ELR (cell line): Measurements from ENCODE around the gene UTP14C.
"Not testable (repeated sequence)": the region's sequence is repeated elsewhere in the genome, so short reads cannot be mapped to it uniquely, and the experiment has no call there.

ENCODE experiments used
- DNase-seq: peaks from one replicate; pipeline ENCODE4 v3.0.0-alpha.2; 2015; ENCODE audit warnings: low read depth

Gene UTP14C

DNA sequence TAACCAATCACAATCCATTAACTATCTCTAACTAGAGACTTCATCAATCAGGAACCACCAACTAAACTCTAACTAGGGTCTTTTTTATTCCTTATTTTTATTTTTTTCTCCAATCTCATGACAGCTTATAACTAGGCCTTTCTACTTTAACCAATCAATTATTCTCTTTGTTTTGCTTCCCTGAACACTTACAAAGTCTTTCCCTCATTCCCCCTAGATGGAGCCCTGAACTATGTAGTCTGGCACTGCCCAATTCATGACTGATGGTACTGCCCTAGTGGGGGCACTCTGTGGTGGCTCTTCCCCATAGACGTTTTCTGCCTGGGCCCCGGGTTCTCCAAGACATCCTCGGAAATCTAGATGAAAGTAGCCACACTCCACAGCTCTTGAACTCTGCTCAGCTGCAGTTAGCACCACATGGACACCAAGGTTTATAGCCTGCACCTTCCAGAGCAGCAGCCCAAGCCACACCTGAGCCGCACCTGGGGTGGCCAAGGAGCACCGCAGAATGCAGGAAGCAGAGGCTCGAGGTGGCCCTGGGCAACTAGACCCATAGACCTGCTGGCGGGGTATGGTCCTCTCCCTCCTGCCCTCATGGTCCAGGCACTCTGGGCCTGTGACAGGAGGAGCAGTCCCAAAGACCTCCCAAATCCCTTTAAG lies 19.9 kb upstream of the UTP14C start:
- peak; percentile 24 for DNase-seq

- DNase-seq = no peak
Observed at GRCh38 chr13:52005841-52006522, 18.5 kb upstream of the UTP14C start.

DNA sequence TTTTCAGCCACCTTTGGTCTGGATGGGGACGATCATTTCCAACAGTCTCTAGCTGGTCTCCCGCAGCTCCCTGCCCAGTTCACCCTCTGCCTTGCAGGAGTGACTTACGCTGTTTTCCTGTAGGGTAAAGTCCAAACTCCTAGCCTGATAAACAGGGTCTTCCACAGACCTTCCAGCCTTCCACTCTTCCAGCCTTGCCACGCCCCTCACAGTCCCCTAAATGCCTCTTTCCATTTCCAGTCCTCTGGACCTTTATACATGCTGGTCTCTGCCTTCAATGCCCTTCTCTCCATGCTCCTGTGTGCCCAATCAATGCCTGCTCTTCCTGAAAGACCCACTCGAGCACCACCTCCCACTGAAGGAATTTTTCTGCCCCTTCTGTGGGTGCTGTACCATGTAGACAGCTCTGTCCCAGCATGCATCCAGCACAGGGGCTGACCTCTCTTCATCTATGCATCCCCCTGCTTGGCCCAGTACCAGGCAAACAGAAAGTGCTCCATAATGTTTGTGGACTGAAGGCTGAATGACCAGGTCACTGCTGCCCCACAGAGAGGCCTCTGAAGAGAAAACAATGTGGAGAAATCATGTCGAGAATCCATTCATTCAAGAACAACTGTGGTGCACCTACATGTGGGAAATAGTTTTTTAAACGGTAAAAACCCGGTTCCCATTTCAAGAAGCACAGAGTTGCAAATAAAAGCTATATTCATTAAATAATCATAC lies 17.8 kb upstream of the UTP14C start:
- no peak for DNase-seq

GRCh38 chr13:52009946-52010345 lies 14.5 kb upstream of the UTP14C start:
- no peak for DNase-seq

DNA sequence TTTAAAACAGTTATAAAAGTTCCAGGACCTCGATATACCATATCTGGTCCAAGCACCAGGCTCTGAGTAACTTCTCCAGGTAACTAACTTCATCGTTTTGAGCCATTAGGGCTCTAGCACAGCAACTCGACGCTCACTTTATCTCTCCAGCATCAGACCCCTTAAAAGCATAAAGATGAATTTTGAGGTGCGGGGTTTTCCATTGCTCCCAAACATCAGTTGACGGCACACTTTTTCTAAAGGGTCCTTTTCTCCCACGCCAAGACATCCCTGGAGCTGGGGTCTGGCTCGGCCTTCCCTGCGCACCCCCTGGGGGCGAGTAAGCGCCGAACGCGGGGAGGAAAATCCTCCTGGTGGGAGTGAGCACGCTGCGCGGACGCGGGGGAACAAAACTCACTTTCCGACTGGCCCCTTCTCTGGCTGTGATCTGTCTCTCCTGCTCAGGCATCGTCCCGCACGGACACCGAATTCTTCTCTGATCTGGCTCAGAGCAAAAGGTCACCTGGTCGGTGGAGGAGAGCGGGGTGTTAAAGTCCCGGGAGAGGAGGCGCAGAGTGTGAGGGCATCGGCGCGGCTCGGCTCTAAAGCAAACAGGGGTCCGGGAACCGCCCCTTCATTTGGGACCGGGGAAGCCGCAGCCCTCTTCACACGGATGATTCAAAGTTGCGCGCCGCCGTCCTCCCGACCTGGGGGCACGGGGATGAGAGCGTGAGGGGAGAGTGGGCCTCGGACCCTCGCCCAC lies 13.4 kb upstream of the UTP14C start, which contains the start of gene ATP7B:
Gene ATP7B, minus strand, starts transcription at position 561 of the 742 bp plus-strand sequence. Its CDS starts 113 bp downstream, at position 448.
- peak; percentile 25 for DNase-seq

DNA sequence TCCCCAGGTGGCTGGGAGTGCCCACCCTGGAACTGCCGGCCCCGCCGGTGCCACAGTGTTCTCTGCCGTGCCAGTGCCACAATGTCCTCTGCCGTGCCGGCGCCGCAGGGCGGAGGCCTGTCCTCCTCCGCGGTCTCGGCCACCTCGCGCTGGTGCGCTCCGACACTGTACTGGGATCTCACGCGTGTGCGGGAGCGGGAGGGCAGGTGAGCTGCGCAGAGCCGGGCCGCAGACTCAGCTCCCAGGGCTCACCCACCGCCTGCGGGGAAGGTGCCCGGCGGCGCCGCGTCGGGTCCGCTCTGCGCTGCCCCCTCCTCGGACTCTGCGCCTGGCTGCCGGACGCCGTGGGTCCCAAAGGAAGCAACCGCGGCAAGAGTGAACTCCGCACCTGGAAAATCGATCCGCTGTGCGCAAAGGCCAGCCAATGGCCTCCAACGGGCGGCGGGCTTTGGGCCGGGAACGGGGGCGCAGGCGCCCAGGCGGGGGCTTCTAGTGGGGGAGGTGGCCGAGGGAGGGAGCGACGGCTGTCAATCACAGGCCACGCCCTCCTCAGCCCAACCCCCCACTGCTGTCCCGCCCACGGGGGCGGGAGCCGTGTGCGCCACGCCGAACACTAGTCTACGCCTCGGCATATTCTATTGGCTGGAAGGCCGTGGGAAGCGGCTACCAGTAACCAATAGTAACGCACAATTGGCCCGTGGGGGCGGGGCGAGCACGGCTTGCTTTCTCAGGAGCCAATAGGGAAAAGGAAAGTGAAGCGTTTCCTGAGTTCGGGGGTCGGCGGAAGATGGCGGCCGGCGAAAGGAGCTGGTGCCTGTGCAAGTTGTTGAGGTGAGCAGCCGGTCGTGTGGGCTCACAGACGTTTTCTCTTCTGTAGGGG lies 12.6 kb upstream of the UTP14C start, which contains the start of gene ALG11:
Gene ALG11, plus strand, starts transcription at position 767 of the 880 bp plus-strand sequence. Its CDS starts 21 bp downstream, at position 788.
- peak; percentile 98 for DNase-seq

- no peak for DNase-seq
Observed at GRCh38 chr13:52012512-52012836, 12.0 kb upstream of the UTP14C start.

DNA sequence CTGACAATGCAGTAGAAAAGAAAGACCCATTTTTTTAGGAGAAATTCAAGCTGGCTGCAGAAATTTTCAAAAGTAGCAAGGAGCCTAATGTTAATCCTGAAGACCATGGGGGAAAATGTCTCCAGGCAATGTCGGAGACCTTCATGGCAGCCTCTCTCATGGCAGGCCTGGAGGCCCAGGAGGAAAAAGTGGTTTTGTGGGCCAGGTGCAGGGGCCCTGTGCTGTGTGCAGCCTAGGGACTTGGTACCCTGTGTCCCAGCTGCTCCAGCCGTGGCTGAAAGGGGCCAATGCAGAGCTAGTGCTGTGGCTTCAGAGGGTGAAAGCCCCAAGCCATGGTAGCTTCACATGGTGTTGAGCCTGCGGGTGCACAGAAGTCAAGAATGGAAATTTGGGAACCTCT lies 8.2 kb upstream of the UTP14C start:
- DNase-seq = no peak

GRCh38 chr13:52020191-52020590 lies 4.3 kb upstream of the UTP14C start:
- DNase-seq = no peak

- no peak for DNase-seq
Observed at GRCh38 chr13:52022356-52022755, 2.1 kb upstream of the UTP14C start.

- no peak for DNase-seq
Observed at GRCh38 chr13:52025475-52026245, 1.2 kb downstream of the UTP14C start.

DNA sequence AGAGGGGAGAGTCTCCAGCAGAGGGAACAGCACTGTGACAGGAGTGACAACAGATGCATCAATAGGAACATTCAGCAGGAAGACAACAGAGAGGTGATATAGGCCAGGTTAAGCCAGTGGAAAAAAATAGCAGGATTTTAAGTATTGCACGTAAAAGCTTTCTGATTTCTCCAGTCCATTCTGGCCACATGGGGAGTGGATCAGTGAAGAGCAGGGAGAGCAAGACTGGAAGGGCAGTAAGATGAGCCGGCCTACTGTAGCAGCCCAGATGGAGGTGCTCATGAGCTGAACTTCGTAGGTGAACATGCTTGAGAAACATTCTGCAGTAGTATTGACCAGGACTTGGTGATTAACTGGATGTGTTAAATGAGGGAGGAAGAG lies 1.7 kb downstream of the UTP14C start:
- DNase-seq = no peak

- DNase-seq = no peak
Observed at GRCh38 chr13:52027832-52028231, 3.3 kb downstream of the UTP14C start.

- DNase-seq = no peak
Observed at GRCh38 chr13:52029569-52029968, 5.1 kb downstream of the UTP14C start.

DNA sequence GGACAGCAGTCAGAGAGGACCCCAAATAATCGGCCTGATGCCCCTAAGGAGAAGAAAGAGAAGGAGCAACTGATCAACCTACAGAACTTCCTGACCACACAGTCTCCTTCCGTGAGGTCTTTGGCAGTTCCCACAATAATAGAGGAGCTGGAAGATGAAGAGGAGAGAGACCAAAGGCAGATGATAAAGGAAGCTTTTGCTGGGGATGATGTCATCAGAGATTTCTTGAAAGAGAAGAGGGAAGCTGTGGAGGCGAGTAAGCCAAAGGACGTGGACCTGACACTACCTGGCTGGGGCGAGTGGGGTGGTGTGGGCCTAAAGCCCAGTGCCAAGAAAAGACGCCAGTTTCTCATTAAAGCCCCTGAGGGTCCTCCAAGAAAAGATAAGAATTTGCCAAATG lies 5.9 kb downstream of the UTP14C start:
- DNase-seq = not testable (repeated sequence)

- DNase-seq = no peak
Observed at GRCh38 chr13:52033039-52033438, 8.5 kb downstream of the UTP14C start.

GRCh38 chr13:52034616-52035226 lies 10.2 kb downstream of the UTP14C start:
- no peak for DNase-seq

GRCh38 chr13:52036037-52036436 lies 11.5 kb downstream of the UTP14C start:
- DNase-seq = no peak

GRCh38 chr13:52043675-52044074 lies 19.2 kb downstream of the UTP14C start:
- no peak for DNase-seq

DNA sequence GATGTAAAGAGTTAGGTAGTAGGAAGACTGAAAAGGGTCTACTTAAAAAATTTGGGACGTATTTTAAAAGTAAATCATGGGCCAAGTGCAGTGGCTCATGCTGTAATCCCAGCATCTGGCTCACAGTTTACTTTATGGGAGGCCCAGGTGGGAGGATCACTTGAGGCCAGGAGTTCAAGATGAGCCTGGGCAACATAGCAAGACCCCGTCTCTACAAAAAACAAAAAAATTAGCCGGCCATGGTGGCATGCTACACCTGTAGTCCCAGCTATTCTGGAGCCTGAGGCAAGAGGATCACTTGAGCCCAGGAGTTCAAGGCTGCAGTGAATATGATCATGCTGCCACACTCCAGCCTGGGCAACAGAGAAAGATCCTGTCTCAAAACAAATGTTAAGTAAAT lies 23.0 kb downstream of the UTP14C start:
- DNase-seq = no peak
